Activated T-helper 17 cell treated with anti-CD3 and anti-CD28 coated beads, Interleukin-2, amount 50 U/mL, for 72 hours (primary cell): ENCODE data around the gene MFAP4. TPM values are rescaled to one million over a fixed set of nuclear protein-coding genes. Genes with fewer than 3 reads are reported as not detected.
A peak's percentile ranks its signal among the peaks of the same experiment; 100 is the strongest.

Source experiments
- ATAC-seq: fragments of 150-1000 bp; cut with Tn5 transposase; replicated peaks from 2 replicates; pipeline ENCODE4 v1.10.0; 2021; ENCODE audit warnings: mild to moderate bottlenecking, moderate library complexity
- H3K27ac Mint-ChIP-seq: one replicate; pipeline ENCODE4 v1.8.0; 2022; ENCODE audit warnings: mixed read lengths
- H3K27me3 Mint-ChIP-seq: one replicate; pipeline ENCODE4 v1.8.0; 2022; ENCODE audit warnings: mixed read lengths
- H3K36me3 Mint-ChIP-seq: one replicate; pipeline ENCODE4 v1.8.0; 2022; ENCODE audit warnings: low read depth, mild to moderate bottlenecking, mixed read lengths
- H3K4me1 Mint-ChIP-seq: one replicate; pipeline ENCODE4 v1.8.0; 2022; ENCODE audit warnings: mixed read lengths
- H3K4me3 Mint-ChIP-seq: one replicate; pipeline ENCODE4 v1.8.0; 2022; ENCODE audit warnings: mild to moderate bottlenecking, mixed read lengths
- H3K9me3 Mint-ChIP-seq: one replicate; pipeline ENCODE4 v1.8.0; 2022; ENCODE audit warnings: mixed read lengths
- total RNA-seq, 2 donors: library from RNA; stranded (reverse); gene quantifications; one replicate each; pipeline ENCODE4 v1.2.3, GENCODE V29; 2022

The MFAP4 gene
- total RNA-seq, 2 donors from 2014 or later = not detected

DNA sequence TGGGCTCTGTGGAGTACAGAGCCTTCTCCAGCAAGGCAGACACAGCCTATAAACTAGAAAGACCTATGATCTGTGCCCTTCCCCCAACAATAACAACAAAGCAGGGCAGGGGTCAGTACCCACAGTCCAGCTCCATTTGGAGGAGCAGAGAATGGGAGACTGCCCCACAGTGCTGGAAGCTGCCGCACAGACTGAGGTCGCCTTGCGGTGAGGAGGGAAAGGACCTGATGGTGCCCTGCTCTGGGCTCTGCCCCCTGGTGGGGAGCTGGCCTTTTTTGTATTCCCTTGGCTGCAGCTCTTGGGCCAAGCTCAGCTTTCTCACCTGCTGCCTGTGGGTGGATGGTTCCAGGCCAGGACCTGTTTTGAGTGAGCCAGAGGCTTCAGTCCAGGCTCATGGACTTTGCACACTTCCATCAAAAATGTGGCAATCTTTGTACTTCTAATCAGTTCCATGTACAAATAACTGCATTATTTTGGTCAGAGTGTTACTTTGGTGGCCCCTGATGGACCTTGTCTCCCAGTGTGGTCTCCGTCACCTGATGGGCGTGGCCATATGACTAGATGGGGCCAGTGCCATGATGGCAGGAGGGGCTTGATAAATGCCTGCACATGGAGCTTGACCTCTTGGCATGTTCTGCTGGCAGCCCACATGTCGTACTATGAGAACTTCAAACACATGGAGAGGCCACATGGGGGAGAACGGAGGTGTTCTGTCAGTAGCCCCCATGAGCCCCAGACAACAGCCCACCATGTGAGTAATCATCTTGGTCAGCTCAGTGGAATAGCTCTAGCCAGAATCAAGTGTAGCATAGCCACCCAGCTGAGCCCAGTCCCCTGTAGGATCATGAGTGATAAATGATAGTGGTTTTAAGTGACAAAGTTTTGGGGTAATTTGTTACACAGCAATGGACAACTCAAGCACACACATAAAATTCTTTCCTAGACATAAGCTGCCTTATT is 48.7 kb downstream of the MFAP4 start:
- peaks cover 22% of the 10 kb centered on the region for H3K27me3 Mint-ChIP-seq
- peak; percentile 89 for ATAC-seq
- H3K4me3 Mint-ChIP-seq = no peak overlapping the region
- no peak overlapping the region for H3K27ac Mint-ChIP-seq
- no peaks in the 10 kb centered on the region for H3K4me1 Mint-ChIP-seq
- H3K36me3 Mint-ChIP-seq = no peaks in the 10 kb centered on the region
- H3K9me3 Mint-ChIP-seq = no peaks in the 10 kb centered on the region

DNA sequence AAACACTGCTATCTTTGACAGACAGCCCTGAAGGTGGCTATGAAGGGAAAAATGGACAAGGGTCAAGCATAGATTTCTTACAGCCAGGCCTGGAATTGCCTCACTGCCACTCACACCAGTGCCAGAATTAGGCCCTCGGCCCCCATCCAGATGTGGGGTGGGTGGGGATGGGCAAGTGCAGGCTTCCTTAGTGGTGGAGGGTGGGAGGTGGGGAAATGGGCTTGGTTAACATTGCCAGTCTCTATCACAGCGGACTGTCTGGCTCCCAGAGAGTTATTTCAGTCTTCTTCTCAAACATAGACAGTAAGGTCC is 49.3 kb downstream of the MFAP4 start:
- H3K4me3 Mint-ChIP-seq = no peak overlapping the region
- no peaks in the 10 kb centered on the region for H3K9me3 Mint-ChIP-seq
- peak; percentile 21 for ATAC-seq
- peaks cover 2% of the 10 kb centered on the region for H3K4me1 Mint-ChIP-seq
- no peak overlapping the region for H3K27ac Mint-ChIP-seq
- peaks cover 24% of the 10 kb centered on the region for H3K27me3 Mint-ChIP-seq
- H3K36me3 Mint-ChIP-seq = no peaks in the 10 kb centered on the region

DNA sequence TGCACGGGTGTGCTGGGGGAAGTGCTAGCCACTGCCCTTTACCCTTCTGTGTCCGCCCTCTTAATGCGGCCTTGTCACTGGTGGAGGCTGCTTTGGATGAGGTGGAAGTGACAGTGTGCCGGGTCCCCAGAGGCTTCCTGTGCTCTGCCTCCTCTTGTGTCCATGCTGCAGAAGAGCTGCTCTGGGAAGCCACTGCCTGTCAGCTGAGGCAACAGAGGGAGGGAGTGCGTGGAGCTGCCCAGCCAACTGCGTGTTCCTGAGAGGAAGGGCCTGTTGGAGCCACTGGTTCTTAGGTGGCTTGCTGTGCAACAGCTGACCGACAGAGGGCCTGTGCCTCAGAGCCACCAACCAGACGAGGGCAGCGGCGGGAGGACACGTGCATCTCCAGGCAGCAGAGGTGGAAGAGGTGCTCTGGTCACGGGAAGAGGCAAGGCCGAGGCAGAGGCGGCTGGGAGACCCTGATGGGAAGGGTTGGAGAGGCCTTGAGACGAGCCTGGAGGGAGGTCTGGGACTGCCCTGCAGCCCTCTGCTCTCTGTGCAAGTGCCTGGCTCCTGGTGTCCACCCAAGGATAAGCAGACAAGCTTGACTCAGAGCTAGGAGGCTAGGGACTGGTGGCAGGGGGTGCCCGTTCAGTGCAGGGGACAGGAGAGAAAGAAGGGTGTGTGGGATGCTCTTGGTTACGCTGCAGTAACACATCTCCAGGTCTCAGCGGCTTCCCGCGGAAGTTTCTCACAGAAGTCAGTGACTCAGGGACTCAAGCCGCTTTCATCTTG is 49.9 kb downstream of the MFAP4 start:
- Mint-ChIP-seq H3K27me3 (peaks cover 26% of the 10 kb centered on the region), H3K9me3 (no peaks in the 10 kb centered on the region), H3K36me3 (no peaks in the 10 kb centered on the region), H3K27ac (no peak overlapping the region), H3K4me1 (peaks cover 5% of the 10 kb centered on the region), H3K4me3 (no peak overlapping the region)
- no peak for ATAC-seq

DNA sequence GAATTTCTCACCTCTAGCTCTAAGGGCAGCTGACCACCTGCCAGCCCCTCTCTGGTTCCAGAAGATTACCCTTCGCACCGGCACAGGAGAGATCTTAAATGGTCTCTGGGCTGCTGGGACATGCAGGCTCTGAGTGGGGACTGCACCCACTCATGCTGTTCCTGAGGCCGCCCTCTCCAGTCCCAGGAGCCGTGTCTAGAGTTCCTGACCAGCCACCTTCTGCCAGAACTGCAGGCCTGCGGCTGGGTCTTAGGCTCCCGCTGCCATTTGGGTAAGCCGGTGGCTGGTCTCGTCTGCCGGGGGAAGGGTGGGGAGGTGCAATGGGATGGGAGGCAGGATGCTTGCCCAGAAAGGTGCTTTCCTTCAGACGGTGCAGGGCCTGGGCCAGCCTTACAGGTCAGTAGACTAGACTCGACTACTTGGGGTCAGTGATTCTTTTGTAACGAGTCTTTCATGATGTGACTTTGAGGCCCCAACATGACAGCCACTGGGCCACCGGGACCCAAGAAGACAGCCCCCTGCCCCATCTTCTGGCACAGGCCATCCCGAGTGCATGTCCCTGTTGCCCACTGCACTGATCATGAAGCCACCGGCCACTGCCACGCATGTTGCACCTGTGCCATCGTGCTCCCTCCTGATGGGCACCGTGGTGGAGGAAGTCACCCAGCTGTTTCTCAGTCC is 50.9 kb downstream of the MFAP4 start:
- no peak overlapping the region for H3K4me3 Mint-ChIP-seq
- peaks cover 5% of the 10 kb centered on the region for H3K4me1 Mint-ChIP-seq
- H3K36me3 Mint-ChIP-seq = no peaks in the 10 kb centered on the region
- peaks cover 16% of the 10 kb centered on the region for H3K27me3 Mint-ChIP-seq
- no peak for ATAC-seq
- no peaks in the 10 kb centered on the region for H3K9me3 Mint-ChIP-seq
- no peak overlapping the region for H3K27ac Mint-ChIP-seq

DNA sequence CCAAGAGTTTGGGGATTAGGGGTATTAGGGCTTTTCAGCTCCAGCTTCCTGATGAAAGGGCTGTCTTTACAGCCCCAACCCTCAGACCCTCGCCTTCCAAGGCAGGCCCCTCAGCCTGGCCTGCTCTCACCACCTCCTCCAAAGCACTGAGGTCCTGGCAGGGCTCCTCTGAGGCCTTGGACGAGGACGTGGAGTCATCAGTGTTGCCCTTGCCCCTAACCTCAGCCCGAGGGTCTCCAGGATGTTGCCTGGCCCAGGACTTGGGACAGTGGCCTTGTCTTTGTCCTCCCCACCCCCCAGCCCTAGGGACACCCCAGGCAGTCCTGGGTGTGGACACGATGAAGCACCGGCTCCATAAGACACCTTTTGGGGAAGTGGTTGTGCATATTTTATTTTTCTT is 52.7 kb downstream of the MFAP4 start:
- Mint-ChIP-seq H3K27ac (no peak overlapping the region), H3K36me3 (no peaks in the 10 kb centered on the region), H3K9me3 (no peaks in the 10 kb centered on the region), H3K27me3 (peaks cover 9% of the 10 kb centered on the region), H3K4me3 (no peak overlapping the region), H3K4me1 (peaks cover 5% of the 10 kb centered on the region)
- no peak for ATAC-seq

DNA sequence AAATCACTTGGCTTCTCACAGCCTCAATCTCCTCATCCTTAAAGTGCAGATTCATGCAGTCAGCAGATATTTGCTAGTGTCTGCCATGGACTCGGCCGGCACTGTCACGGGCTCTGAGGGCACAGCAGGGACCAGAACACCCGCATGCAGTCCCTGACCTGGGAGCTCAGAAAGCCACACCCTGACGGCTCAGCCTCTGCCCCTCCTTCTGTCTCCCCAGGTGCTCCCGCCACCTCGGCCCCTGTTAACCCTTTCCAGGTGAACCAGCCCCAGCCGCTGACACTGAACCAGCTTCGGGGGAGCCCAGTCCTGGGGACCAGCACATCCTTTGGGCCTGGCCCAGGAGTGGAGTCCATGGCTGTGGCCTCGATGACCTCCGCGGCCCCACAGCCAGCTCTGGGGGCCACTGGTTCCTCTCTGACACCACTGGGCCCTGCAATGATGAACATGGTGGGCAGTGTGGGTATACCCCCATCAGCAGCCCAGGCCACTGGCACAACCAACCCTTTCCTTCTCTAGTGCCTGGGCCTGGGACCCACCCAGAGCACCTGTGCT is 53.2 kb downstream of the MFAP4 start:
- ATAC-seq = no peak
- H3K4me3 Mint-ChIP-seq = no peak overlapping the region
- no peak overlapping the region for H3K27ac Mint-ChIP-seq

More for the DNA sequence above, 53.2 kb downstream of the MFAP4 start:
- H3K9me3 Mint-ChIP-seq = no peaks in the 10 kb centered on the region
- H3K27me3 Mint-ChIP-seq = peaks cover 7% of the 10 kb centered on the region
- no peaks in the 10 kb centered on the region for H3K36me3 Mint-ChIP-seq
- peaks cover 5% of the 10 kb centered on the region for H3K4me1 Mint-ChIP-seq

Other genes with a start within 250 kb of the MFAP4 start
- 10 to 100 TPM in 1 of 2 donors, 1 to 10 TPM in 1; 8.4 to 13.4 TPM for gene EPN2, start 149.8 kb downstream of the MFAP4 start, total RNA-seq
- 1 to 10 TPM; 2.8 to 3.4 TPM for gene B9D1, start 24.5 kb downstream of the MFAP4 start, total RNA-seq
- 10 to 100 TPM; 22.1 to 39.3 TPM for gene MAPK7, start 8.7 kb downstream of the MFAP4 start, total RNA-seq
- gene RNF112, start 24.0 kb upstream of the MFAP4 start, total RNA-seq = 1 to 10 TPM in 1 of 2 donors, under 1 TPM in 1; 0.56 to 3.1 TPM
- gene SLC47A1, start 146.7 kb upstream of the MFAP4 start, total RNA-seq = under 1 TPM; 0.19 to 0.58 TPM